HFF-Myc (cell line): Measurements from ENCODE around the gene NCCRP1.

ENCODE experiments used
- DNase-seq: peaks from one replicate; pipeline ENCODE4 v3.0.0-alpha.2; 2011; ENCODE audit warnings: low read depth; ENCODE audit errors: extremely low read depth
- H3K4me3 ChIP-seq: replicated peaks from 2 replicates; pipeline ENCODE4 v1.5.1; 2011; ENCODE audit warnings: low read depth, mild to moderate bottlenecking, control low read depth, low read length
- CTCF ChIP-seq: IDR thresholded peaks from 2 replicates; pipeline ENCODE4 v1.5.1; 2012; ENCODE audit warnings: mild to moderate bottlenecking, low read depth, low read length, control low read depth; ENCODE audit errors: missing control alignments

Gene NCCRP1

GRCh38 chr19:39180749-39181148, 16.0 kb upstream of the NCCRP1 start:
- TF ChIP-seq CTCF, result no peak
- H3K4me3 ChIP-seq, result no peak overlapping the region

GRCh38 chr19:39181500-39182173, 15.1 kb upstream of the NCCRP1 start:
- DNase-seq, result no peak
- no peak overlapping the region for H3K4me3 ChIP-seq
- TF ChIP-seq CTCF, result no peak

More at GRCh38 chr19:39180749-39181148, 16.0 kb upstream of the NCCRP1 start:
- DNase-seq, result no peak

- H3K4me3 ChIP-seq, result no peak overlapping the region
- no peak for TF ChIP-seq CTCF
- no peak for DNase-seq
Measured at GRCh38 chr19:39182174-39182505, 14.6 kb upstream of the NCCRP1 start.

DNA sequence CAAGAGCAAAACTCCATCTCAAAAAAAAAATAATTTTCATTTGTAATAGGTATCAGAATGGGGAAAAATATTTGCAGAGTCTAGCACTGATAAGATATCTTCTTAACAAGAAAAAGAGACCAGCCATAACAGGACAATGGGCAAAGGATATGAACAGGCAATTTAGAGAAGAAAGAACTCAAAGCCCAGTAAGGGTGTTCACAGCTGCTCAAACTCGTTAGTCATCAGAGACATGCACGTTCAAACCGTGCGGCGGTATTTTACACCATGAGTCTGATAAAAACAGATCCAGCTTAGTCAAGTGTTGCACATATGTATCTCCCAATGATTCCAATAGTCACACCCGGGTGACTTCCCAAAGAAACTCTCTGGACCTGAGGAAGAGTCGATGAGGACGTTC, 13.7 kb upstream of the NCCRP1 start:
- DNase-seq, result no peak
- no peak for TF ChIP-seq CTCF
- no peak overlapping the region for H3K4me3 ChIP-seq

DNA sequence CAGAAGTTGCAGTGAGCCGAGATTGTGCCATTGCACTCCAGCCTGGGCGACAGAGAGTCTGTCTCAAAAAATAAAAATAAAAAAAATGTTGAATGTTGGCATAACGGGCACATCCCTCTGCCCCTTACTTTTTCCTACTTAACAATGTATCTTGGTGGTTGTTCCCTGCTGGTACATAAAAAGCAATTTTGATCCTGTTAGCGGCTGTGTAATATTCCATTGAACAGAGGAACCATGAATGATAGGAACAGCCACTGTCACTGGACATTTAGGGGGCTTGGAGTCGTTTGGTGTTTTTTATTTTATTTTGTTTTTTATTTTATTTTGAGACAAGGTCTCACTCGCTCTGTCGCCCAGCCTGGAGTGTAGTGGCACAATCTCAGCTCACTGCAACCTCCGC, 10.4 kb upstream of the NCCRP1 start:
- TF ChIP-seq CTCF, result no peak
- no peak overlapping the region for H3K4me3 ChIP-seq

DNA sequence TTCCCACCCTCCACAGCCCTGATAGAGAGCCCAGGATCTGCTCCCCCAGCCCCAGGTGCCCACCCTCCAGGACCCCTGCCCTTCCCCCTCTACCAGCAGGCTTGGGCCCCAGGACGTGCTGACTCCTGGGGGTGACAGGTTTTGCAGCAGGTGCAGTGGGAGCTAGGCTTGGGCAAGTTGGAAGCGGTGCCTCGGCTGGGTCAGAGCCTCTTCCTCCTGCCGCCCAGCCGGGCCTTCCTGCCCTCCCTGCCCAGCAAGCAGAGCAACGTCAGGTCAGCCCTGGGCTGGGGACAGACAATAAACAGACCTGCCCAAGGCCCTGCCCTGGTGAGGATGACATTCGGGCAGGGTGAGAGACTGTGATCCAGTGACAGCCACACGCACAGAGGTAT, 9.2 kb upstream of the NCCRP1 start:
- H3K4me3 ChIP-seq, result no peak overlapping the region
- DNase-seq, result no peak
- TF ChIP-seq CTCF, result no peak

More for the DNA sequence above, 10.4 kb upstream of the NCCRP1 start:
- no peak for DNase-seq

DNA sequence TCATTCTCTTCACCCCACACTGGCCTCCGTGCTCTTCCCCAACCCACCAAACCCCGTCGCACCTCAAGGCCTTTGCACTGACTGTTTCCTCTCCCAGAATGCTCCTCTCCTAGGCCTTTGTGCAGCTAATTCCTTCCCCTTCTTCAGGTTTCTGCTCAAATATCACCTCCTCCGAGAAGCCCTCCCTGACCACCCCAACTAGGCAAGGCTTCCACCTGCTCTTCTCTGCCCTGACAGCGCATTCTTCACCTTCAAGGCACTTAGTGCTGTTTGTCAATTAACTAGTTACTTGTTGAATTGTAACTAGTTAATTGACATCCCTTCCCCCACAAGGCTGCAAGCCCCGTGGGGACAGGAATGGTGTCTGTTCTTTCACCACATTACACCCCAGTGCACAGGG, 7.8 kb upstream of the NCCRP1 start:
- TF ChIP-seq CTCF, result no peak
- H3K4me3 ChIP-seq, result no peak overlapping the region
- no peak for DNase-seq
